AG04449 (cell line): ENCODE results near the gene RMND5B.

ENCODE experiments used
- CTCF ChIA-PET: fragments of 350-600 bp; formaldehyde crosslinking; extraction: SDS; loops from one replicate; lab custom pipeline; 2021; ENCODE audit warnings: antibody characterized with exemption; lab: Yijun Ruan, JAX
- POLR2A ChIA-PET: fragments of 400-600, 350-600 bp; formaldehyde crosslinking; extraction: SDS; loops from one replicate; lab custom pipeline; 2020; ENCODE audit warnings: antibody characterized with exemption, inconsistent platforms; lab: Yijun Ruan, JAX
- DNase-seq: peaks from one replicate; pipeline ENCODE4 v3.0.0-alpha.2; 2010; ENCODE audit warnings: low read depth, low spot score
- H3K4me3 ChIP-seq: 2 replicates; pipeline ENCODE4 v1.5.1; 2011; ENCODE audit warnings: low read depth, mild to moderate bottlenecking, control low read depth, low read length
- TF ChIP-seq, protein P1 (sequence below): IDR thresholded peaks from one replicate; pipeline ENCODE4 v1.5.1; 2011; ENCODE audit warnings: mild to moderate bottlenecking, moderate library complexity, low read length, control low read depth, inconsistent platforms; ENCODE audit not compliant: insufficient read depth; ENCODE audit errors: missing control alignments

RMND5B gene

DNA sequence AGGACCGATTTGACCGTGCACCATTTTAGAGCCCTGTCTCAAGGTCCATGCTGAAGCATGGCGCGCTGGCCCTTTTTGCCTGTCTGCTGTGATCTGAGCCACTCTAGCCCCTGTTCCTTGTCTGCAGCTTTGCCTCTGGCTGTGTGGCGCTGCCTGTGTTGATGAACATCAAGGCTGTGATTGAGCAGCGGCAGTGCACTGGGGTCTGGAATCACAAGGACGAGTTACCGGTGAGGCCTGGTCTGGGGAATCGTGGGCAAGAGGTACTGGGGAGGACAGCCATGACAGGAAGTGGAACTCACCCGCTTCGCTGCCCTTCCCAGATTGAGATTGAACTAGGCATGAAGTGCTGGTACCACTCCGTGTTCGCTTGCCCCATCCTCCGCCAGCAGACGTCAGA, 16.6 kb downstream of the RMND5B start:
- no peak for DNase-seq
- TF ChIP-seq, protein P1, sequence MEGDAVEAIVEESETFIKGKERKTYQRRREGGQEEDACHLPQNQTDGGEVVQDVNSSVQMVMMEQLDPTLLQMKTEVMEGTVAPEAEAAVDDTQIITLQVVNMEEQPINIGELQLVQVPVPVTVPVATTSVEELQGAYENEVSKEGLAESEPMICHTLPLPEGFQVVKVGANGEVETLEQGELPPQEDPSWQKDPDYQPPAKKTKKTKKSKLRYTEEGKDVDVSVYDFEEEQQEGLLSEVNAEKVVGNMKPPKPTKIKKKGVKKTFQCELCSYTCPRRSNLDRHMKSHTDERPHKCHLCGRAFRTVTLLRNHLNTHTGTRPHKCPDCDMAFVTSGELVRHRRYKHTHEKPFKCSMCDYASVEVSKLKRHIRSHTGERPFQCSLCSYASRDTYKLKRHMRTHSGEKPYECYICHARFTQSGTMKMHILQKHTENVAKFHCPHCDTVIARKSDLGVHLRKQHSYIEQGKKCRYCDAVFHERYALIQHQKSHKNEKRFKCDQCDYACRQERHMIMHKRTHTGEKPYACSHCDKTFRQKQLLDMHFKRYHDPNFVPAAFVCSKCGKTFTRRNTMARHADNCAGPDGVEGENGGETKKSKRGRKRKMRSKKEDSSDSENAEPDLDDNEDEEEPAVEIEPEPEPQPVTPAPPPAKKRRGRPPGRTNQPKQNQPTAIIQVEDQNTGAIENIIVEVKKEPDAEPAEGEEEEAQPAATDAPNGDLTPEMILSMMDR = no peak
- H3K4me3 ChIP-seq = no peak overlapping the region
- POLR2A ChIA-PET = interaction anchor here (0.9 kb wide), 1 partner anchor 39 kb away, joined by 3 read pairs; no protein-coding TSS in a partner anchor
- CTCF ChIA-PET = interaction anchor here (1.6 to 8.5 kb wide), 3 partner anchors 11 to 540 kb away, joined by 3 to 61 read pairs (median 20); no protein-coding TSS in a partner anchor

DNA sequence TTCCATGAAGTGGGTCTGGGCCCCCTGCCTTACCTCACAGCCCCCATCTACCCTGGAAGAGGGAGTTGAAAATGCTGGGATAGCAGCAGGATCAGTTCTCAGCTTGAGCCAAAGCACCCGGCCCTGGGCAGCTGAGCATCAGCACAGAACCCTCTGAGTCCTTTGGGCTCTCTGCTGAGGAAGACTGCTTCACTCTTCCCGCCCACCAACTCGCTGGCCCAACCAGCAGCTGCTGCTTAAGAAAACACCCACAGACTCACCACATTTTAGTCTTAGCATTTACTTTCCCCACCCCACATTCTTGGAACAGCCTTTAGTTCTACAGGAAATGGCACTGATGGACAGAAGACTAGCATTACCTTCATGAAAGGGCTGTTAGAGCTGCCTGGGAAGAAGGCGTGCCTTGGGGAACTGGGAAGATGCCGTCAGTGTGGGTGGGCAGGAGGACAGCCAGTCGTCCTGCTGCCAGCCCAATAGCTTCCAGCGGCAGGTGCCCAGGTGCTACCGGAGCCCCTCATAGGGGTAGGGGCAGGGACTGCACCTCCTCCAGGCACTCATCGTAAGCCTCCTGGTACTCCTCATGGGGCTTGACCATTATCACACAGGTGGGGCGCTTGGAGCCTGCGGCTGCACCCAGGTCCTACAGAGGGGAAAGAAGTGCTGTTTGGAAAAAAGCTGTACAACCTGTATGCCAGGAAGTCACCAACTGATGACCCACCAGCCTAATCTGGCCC, 18.6 kb downstream of the RMND5B start:
- ChIA-PET POLR2A (interaction anchor here (0.7 to 1.0 kb wide), 2 partner anchors 11 to 12 kb away, joined by 3 to 4 read pairs; no protein-coding TSS in a partner anchor), CTCF (interaction anchor here (0.7 to 8.5 kb wide), 5 partner anchors 14 to 542 kb away, joined by 3 to 61 read pairs (median 4); no protein-coding TSS in a partner anchor)
- TF ChIP-seq, protein P1 = no peak
- no peak overlapping the region for H3K4me3 ChIP-seq
- DNase-seq = no peak

DNA sequence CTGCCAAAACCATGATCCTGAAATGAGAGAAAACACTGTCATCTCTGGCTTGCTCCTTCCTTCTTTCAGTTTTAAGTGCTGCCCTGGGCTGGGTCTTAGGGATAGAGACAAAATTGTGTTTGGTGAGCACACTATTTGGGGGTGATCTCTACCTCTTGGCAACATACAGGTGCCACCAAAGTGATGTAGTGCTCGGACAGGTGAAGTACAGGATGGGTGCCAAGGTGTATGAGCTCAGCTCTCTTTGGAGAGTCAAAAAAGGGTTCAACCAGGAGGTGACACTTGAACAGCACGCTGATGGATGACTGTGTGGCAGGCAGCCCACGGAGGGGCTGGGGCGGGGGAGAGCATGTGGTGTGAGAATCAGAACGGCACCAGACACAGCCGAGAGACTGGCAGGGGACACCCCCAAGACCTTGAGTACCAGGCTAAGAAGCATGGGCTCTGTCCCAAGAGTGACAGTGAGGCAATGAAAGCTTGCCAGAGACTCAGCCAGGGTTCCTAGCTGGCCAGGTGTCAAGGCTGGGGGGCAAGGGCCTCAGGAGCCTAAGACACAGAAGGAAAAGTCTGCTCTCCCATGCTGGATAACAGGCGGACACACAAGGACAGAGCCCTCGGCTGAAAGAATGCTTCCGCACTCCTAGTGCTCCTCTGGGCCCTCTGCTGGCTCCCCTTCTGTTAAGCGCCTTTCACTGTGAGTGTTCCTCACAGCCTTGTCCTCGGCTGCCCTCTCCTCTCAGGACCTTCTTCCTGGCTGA, 20.3 kb downstream of the RMND5B start:
- CTCF ChIA-PET = interaction anchor here (1.7 to 8.5 kb wide), 3 partner anchors 8 to 75 kb away, joined by 7 to 61 read pairs (median 33); no protein-coding TSS in a partner anchor
- TF ChIP-seq, protein P1 = peak; percentile 20
- POLR2A ChIA-PET = interaction anchor here (0.9 kb wide), 1 partner anchor 30 kb away, joined by 3 read pairs; no protein-coding TSS in a partner anchor
- H3K4me3 ChIP-seq = no peak overlapping the region
- no peak for DNase-seq

DNA sequence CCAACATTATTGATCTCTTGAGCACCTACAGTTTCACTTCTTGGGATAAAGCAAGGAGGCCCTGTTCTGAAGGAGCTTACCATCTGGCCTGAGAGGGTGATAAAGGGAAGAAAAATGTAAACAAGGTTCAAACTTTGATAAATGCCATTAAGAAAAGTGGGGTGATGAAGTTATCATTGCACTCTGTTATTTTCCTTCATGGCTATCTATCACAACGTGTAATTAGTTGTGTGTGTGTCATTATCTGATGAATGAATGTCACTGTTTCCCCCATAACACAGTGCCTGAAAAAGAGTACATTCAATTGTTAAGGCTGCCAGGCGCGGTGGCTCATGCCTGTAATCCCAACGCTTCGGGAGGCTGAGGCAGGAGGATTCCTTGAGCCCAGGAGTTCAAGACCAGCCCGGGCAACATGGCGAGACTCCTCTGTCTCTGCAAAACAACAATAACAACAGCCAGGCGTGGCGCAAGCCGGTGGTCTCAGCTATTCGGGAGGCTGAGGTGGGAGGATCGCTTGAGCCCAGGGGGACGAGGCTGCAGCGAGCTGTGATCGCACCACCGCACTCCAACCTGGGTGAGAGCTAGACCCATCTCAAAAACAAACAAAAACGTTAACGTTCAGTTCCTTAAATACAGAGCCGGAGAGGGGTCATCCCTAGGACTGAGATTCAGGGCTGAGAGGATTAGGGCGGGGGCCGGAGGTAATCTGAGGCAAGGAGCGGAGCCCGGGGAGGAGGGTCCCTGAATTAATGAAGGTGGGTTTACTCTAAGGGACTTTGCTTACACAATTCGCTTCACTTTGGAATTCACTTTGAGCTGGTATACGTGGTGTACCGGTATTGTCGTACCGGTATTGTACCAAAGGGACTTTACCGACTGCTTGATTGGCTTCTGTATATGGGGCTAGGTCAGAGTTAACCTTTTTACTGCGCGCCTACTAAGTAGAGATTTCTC, 22.0 kb downstream of the RMND5B start:
- CTCF ChIA-PET = interaction anchor here (0.7 to 7.4 kb wide), 4 partner anchors 9 to 1459 kb away, joined by 3 to 33 read pairs (median 5); no protein-coding TSS in a partner anchor
- peak overlapping the region; percentile 82 for H3K4me3 ChIP-seq
- DNase-seq = no peak
- POLR2A ChIA-PET = interaction anchor here (0.6 to 1.7 kb wide), 3 partner anchors 15 to 75 kb away, joined by 3 to 9 read pairs (median 3); partner anchors contain the start of gene HNRNPAB
- TF ChIP-seq, protein P1 = no peak

DNA sequence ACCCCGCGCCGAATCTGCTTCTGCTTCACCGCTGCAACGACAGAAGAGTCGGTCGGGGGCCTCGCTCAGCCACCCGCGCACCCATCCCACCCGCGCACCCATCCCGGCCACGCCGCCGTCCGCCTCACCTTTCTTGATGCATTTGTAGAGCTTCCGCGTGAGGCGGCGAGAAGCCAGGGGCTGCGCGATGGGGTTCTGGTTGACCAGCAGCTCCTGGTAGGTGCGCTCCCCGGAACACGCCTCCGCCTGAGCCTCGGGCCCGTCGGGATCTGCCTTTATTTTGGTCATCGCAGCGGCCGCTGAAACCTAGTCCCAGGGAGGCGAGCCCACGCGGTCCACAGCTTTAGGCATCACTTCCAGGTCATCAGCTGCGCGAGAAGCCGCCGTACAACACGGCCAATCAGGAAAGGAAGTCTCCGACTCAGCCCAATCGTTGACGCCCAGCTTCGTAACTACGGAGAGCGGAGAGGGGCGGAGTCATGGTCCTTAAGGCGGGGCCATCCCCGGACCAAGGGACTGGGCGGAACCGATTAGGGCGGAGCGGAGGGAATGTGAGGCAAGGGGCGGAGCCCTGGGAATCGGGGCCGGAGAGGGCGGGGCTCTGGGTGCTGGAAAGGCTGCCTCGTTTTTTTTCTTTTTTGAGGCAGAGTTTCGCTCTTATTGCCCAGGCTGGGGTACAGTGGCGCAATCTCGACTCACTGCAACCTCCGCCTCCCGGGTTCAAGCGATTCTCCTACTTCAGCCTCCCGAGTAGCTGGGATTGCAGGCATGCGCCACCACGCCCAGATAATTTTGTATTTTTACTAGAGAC, 22.9 kb downstream of the RMND5B start, which contains the start of gene NHP2:
TSS of gene NHP2 (minus strand) at position 356 of the 811 bp plus-strand sequence. CDS start at position 288, 68 bp downstream.
- ChIA-PET CTCF (interaction anchor here (0.5 to 7.4 kb wide), 3 partner anchors 10 to 546 kb away, joined by 3 to 33 read pairs (median 3); no protein-coding TSS in a partner anchor), POLR2A (interaction anchor here (0.6 to 1.7 kb wide), 6 partner anchors 10 to 96 kb away, joined by 3 to 9 read pairs (median 4); partner anchors contain the start of gene HNRNPAB)
- TF ChIP-seq, protein P1 = no peak

More for the DNA sequence above, 22.9 kb downstream of the RMND5B start, which contains the start of gene NHP2:
- peak within 1 kb of the TSS; percentile 82 for H3K4me3 ChIP-seq
- peak; percentile 88 for DNase-seq
